ENCODE measurements around the gene SGMS1.

Gene SGMS1

GRCh38 chr10:50635286-50635685 lies 11.5 kb upstream of the SGMS1 start:
- no peak for DNase-seq

DNA sequence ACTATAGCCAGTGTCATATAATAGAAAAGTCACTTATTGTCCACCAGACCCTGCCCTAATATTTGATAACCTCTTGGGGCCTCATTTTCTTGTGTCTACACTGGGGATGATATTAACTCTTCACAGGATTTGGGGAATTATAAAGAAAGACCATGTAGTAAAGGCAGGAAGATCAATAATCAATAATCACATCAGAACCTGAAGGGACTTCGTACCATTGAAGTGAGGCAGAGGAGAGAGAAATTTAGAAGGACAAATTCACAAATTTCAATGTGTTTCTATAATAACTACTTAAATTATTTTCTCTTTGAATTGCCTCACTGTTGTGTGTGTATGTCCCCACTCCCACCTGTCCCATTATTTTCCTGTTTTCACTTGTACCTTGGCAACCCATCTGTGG lies 10.7 kb upstream of the SGMS1 start:
- DNase-seq: no peak

- DNase-seq: no peak
Measured at GRCh38 chr10:50631052-50631451, 7.3 kb upstream of the SGMS1 start.

DNA sequence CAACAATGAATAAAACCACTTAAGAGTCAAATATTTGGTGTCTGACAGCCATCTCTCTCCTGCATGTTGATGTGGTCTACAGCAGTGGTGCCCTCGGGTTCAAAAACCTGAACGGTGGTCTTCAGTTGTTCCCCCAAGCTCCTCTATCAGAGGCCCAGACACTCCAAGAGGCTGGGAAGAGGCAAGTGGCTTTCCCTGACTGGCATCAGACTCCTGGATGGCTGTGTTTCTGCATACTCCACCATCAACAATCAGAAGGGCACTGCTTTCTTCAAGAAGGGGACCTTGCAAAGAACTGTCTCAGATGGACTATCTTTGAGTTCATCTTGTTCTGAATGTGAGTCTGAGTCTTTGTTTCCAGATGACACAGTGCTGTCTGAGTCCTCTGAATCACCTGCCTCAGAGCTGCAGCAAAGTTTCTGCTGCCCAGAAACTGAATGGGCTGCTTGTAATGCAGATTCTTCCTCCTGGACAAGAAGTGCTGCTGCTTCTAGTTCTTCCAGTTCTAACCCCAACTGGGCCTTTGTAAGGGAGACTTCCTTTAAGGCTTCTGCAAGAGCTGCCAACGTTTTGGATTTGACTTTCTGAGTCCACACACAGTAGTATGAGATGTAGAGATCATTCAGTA lies 5.9 kb upstream of the SGMS1 start:
- DNase-seq: no peak

DNA sequence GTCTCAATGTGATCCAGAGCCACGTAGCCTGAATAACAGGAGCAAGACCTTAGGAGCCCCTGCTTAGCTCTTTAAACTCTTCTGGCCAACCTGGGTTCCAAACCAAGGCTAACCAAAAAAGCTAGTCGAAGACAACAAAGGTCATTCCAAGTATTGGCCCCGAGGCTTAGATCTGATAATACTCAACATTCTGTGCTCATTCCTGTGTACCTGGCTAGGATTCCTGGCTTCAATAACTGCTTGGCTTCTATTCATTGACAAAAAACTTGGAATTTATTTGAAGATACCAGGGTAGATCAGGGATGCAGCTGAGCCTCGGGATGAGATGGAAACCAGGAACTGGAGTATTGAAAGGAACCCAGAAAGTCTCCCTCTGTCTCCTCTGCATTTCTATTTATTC lies 4.1 kb upstream of the SGMS1 start:
- no peak for DNase-seq

DNA sequence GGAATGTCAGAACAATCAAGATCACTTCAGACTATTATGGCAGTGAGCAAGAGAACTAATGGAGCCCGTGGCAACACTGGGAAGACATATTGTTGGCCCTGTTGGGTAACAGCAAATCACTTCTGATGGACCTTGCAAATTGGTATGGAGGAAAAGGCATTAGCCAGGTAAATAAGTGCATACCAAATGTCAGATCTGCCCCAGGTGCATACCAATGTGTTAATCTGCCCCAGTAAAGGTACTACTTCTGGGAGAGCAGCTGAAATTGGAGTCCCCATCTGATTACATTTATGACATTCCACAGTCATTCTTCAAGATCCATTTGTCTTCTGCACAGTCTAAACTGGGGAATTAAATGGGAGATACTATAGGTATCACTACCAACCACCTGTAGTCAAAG lies 3.7 kb upstream of the SGMS1 start:
- DNase-seq: no peak

- no peak for DNase-seq
Measured at GRCh38 chr10:50625649-50626132, 1.9 kb upstream of the SGMS1 start.

DNA sequence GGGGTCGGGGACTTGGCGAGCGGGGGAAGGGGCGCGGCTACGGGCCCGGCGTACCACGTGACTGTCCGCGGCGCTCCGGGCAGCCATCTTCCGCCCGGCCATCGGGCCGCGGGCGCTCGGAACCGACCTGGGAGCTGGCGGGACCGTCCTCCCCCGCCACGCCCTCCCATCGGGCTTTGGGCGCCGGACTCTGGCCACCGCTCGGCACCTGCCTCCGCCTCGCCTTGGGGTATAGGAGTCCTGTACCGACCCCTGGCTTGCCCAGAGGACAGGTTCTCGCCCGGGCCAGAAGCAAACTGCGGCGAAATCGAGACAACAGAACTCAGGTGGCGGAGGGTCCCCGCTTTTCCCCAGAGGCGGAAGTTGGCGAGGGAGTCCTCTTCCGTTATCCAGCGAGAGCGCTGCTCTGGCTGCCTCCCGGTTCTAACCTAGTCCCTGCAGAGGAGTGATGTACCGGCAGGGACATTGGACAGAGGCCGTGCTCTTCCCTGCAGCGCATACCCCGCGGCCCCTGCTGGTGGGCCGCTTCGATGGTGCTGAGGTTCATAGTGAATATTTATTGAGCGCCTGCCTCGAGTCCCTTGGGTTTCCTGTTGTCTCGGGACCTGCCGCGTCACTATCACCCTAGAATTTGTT lies 1.2 kb upstream of the SGMS1 start:
- DNase-seq: peak; percentile 53

DNA sequence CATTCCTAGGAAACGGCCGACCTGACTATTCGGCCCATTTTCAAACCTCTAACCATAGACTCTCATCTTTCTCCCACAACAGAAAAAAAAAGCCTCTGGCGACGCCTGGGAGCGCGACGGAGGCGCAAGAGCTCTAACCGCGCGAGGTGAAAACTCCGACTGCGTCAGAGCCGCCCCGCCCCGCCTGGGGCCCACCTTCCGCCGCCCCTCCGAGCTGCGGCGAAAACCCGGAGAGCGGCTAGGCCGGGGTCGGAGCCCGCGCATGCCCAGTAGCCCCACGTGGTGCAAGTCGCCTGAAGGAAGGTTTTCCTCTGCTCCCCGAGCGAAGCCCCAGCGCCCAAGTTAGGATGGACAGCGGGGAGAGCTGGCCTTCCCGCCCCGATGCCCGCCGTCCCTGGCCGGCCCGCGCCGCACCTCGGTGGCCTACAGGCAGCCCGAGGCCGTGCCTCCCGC lies 683 bp upstream of the SGMS1 start:
- peak; percentile 94 for DNase-seq

DNA sequence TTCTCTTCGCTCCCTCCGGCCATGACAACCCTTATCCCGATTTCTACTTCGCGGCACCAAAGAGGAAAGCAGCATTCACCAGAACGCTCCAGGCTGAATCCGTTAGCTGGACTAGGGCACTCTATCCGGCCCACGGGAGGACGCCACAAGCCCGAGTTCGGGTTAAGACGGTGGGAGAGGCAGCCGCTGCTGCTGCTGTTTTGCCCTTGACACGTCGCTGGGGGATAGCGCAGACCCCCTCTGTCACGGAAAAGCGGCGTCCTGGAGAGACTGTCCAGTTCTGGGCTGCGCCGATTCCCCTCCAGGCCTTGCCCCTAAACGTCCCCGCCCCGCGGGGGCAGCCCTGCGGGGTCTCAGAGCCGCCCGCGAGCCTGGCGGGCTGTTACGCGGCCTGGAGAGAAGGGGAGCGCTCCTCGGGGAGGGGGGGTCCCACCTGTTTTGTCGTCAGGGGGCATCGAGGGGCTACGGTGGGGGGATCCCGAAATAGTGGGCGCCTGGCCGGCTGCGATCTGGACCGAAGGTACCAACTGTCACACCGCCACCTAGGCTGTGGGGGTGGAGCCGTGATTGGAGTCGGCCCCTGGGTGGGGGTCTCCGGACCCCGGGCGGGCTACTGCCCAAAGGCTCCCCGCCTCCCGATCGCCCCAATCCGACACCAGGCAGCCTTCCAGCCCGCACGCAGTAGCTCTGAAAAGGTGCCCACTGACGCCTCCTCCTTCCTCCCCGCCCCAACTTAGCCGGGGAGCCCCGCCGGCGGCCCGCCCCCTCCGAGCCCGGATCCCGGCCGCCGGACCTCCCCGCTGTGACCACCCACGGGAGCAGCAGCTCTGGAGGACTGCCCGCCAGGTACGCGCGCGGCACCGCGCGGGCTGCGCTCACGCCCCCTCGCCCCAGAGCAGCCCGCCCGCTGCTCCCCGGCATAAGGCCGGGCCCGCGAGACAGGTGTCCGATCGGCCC lies 772 bp downstream of the SGMS1 start:
- DNase-seq: peak; percentile 19

DNA sequence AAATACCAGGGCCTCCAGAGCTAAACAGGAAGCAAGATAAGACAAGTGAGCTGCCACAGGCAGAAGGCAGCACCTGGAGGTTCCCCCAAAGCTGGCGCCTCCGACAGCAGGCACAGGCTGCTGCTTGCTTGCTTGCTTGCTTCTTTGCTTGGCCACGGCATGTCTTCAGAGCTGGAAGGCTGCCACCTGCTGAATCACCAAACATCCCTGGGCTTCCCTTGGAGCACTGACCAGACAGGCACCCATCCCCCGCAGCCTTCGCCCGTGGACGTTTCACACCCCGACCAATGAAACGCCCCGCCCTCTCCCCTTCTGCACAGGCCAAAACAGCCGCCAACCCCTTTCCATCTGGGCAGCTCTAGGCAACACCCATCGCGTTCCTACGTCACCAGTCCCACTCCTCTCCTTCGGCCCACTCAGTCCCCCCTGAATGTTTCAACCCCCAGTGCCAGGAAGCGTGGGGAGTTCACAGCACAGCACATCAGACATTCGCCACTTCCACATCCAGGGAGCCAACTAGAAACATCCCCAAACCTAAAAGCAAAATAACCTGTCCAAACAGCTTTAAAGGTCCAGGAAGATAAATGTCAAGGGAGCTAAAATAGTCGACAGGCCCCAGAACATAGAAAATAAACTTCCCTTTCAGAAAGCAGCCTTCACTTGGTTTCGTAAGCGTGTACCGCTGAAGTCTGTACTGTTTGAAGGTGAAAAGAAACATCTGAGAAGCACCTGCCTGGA lies 1.6 kb downstream of the SGMS1 start:
- DNase-seq: peak; percentile 57

- no peak for DNase-seq
Measured at GRCh38 chr10:50620899-50621298, 2.9 kb downstream of the SGMS1 start.

DNA sequence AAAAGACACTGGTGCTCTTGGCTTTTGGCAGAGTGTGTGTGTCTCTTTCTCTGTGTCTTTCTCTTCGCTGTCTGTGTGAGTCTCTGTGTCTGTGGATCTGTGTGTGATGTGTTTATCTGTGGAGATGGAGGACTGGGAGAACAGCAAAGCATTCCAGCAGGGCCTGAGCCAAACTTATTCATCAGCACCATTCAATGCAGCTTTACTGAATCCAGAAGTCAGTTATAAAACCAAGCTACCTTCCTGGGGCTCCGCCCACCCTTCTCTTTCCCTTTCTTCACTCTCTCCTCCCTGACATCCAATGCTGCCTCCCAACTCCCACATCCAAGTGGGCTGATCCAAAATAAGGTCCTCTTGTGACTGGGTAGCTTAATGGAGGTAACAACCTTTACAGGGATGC lies 3.9 kb downstream of the SGMS1 start:
- DNase-seq: no peak

DNA sequence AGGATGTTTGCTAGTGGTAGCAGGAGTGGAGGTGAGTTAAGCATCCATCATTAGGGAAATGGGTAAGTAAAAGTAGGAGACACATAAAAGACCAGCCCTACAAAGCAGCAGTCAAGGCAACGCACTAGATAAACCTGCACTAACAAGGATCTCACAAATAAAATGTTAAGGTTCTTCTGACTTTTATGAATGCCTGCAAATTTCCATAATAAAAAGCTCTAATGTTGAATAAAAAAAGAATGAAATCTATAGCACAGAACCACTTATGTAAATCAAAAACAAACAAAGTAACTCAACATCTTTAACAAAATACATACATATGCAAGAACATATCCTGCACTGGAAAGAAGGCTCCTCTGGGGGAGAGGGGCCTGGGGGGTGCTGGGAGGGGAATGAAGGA lies 4.6 kb downstream of the SGMS1 start:
- no peak for DNase-seq

DNA sequence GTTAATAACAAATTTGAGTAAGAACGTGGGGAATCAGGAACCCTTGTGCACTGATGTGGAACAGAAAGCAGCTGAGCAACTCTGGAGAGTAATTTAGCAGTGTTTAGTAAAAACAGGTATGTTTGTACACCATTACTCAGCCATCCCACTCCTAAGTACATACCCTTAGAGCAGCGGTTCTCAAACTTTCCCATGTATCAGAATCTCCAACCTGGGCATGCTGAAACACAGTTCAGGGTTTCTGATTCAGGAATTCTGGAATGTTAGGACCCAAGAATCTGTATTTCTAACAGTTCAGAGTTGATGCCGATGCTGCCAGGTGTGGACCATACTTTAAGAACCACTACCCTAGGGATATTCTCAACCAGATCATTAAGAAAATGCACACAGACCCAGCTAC lies 5.1 kb downstream of the SGMS1 start:
- no peak for DNase-seq

DNA sequence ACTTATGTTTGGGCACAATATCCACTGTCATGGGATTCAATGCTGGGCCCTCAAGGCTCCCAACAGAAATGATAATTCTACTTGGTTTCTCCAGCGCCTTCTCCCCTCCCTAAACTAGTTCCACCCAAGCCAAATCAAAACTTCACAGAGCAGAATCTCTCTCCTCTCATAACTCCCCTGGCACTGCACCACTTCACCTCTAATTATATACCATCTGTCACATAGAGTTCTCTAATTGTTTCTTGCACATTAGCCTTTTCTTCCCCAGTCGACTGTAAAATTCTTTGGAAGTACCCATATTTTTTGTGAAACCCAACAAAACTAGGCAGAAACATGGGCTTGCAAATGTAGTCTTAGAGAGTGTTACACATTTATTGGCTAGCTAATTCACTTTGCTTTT lies 8.1 kb downstream of the SGMS1 start:
- no peak for DNase-seq

GRCh38 chr10:50614444-50615137 lies 9.2 kb downstream of the SGMS1 start:
- DNase-seq: no peak

- DNase-seq: no peak
Measured at GRCh38 chr10:50613726-50614443, 9.9 kb downstream of the SGMS1 start.

DNA sequence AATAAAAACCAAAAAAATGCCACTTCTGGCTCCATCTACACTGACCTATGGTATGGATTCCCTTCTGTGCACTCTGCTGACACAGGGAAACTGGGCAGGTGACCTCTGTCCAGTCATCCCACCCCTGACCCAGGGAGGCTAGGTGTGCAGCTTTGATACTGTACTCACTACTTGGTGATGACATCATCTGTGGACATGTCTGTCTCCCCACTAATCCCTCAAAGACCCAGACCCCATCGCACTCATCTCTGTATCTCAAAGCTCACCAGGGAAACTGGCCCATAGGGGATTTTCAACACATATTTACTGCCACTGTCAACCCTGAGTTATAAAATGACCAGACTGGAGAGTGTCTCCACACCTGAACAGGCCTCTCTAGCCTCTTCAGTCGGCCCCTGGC lies 10.6 kb downstream of the SGMS1 start:
- no peak for DNase-seq

- DNase-seq: no peak
Measured at GRCh38 chr10:50610368-50610767, 13.4 kb downstream of the SGMS1 start.

DNA sequence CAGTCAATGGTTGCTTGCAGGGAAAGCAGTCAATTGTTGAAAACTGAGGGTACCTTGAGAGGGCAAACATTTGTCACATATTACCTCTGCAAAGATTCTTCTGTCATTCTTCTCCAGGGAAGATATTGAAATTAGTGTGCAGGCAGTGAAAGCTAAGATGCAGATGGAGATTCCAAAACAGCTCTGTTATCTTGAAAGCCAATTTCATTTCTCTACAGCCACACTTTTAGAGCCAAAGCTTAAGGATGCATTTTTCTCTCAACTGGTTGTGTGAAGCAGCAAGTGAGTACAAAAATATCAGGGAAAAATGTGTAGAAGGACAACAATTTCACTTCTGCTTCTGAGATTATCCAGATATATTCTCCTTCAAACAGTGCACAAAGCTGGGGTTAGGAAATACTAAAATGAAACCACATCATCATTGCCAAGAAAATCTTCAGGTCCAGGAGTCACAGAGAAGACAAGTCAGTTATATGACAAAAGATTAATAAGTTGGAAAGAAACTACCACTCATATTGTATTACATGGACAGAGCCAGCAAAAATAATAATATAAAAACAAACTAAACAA lies 16.3 kb downstream of the SGMS1 start:
- DNase-seq: no peak

Measured in activated effector memory CD4-positive, alpha-beta T cell treated with Interleukin-2 at 50 U/mL for 16 hours (primary cell).